H1 (cell line): Measurements from ENCODE around the gene ALOX5AP. TPM values are rescaled to one million over a fixed set of nuclear protein-coding genes. Genes with fewer than 3 reads are reported as not detected.

Experiments
- CTCF ChIA-PET: fragments of 300-600 bp; sonication (Branson Sonifier 250); formaldehyde crosslinking; loops from one replicate; lab custom pipeline; 2021; ENCODE audit not compliant: partially characterized antibody; lab: Charles Lee
- POLR2A ChIA-PET: fragments of 300-600 bp; sonication (Branson Sonifier 250); formaldehyde crosslinking; loops from one replicate; lab custom pipeline; 2021; ENCODE audit warnings: inconsistent platforms; ENCODE audit not compliant: partially characterized antibody; lab: Charles Lee
- DNase-seq, 2 experiments: peaks; one replicate each; pipeline versions ENCODE4 v3.0.0 to v3.0.0-alpha.2; 2010 to 2022; ENCODE audit warnings: low spot score in 2 of 2, low read depth in 1 of 2, mixed read lengths in 1 of 2
- FAIRE-seq: peaks from 2 replicates; lab custom pipeline; 2011; peaks lifted over from hg19 to GRCh38; lab: Jason Lieb, UNC
- H2AFZ ChIP-seq: 2 replicates; pipeline ENCODE4 v1.8.1; 2012; ENCODE audit warnings: low read length, inconsistent platforms
- H2AK5ac ChIP-seq: 2 replicates; pipeline ENCODE4 v1.6.1; 2013; ENCODE audit warnings: low read depth, low read length
- H2BK120ac ChIP-seq: replicated peaks from 2 replicates; pipeline ENCODE3; 2013; ENCODE audit warnings: low read depth, low read length, inconsistent platforms
- H2BK12ac ChIP-seq: 2 replicates; pipeline ENCODE4 v1.6.1; 2013; ENCODE audit warnings: low read depth, low read length
- H2BK15ac ChIP-seq: 2 replicates; pipeline ENCODE4 v1.6.1; 2013; ENCODE audit warnings: low read length
- H2BK20ac ChIP-seq: 2 replicates; pipeline ENCODE4 v1.6.1; 2013; ENCODE audit warnings: low read length
- H2BK5ac ChIP-seq: 2 replicates; pipeline ENCODE4 v1.6.1; 2013; ENCODE audit warnings: low read depth, low read length
- H3K14ac ChIP-seq: 2 replicates; pipeline ENCODE4 v1.6.1; 2013; ENCODE audit warnings: inconsistent platforms; ENCODE audit not compliant: insufficient read length
- H3K18ac ChIP-seq: 2 replicates; pipeline ENCODE4 v1.6.1; 2013; ENCODE audit warnings: low read length; ENCODE audit errors: extremely low read depth
- H3K23ac ChIP-seq: 2 replicates; pipeline ENCODE4 v1.6.1; 2013; ENCODE audit warnings: inconsistent platforms; ENCODE audit not compliant: insufficient read length
- H3K23me2 ChIP-seq: 2 replicates; pipeline ENCODE4 v1.6.1; 2013; ENCODE audit warnings: low read depth, low read length
- H3K27ac ChIP-seq: 2 replicates; pipeline ENCODE4 v1.6.1; 2011; ENCODE audit warnings: low read depth, low read length, inconsistent platforms
- H3K27me3 ChIP-seq, 4 experiments: replicated peaks in 1 of 4; 1 replicate in 1 of 4; 2 replicates in 3 of 4; pipeline versions ENCODE4 v1.6.1 to v1.8.1; 2011 to 2013; ENCODE audit warnings: low read length in 3 of 4, mild to moderate bottlenecking in 3 of 4, inconsistent platforms in 2 of 4, mixed read lengths in 2 of 4, moderate library complexity in 1 of 4; ENCODE audit not compliant: control insufficient read depth in 3 of 4, insufficient read depth in 3 of 4; ENCODE audit errors: extremely low read depth in 1 of 4
- H3K36me3 ChIP-seq, 4 experiments: 2 replicates each; pipeline versions ENCODE4 v1.6.1 to v1.8.1; 2011 to 2013; ENCODE audit warnings: mild to moderate bottlenecking in 4 of 4, low read length in 3 of 4, moderate library complexity in 2 of 4, control low read depth in 1 of 4, inconsistent platforms in 1 of 4; ENCODE audit not compliant: insufficient read depth in 4 of 4, control insufficient read depth in 2 of 4
- H3K4ac ChIP-seq: replicated peaks from 2 replicates; pipeline ENCODE3; 2013; ENCODE audit warnings: low read length, low read depth, mixed read lengths, inconsistent platforms; ENCODE audit not compliant: insufficient read length
- H3K4me1 ChIP-seq, 4 experiments: replicated peaks in 1 of 4; 1 replicate in 1 of 4; 2 replicates in 3 of 4; pipeline versions ENCODE4 v1.6.1 to v1.8.1; 2011 to 2013; ENCODE audit warnings: low read length in 3 of 4, inconsistent platforms in 2 of 4, mixed read lengths in 1 of 4; ENCODE audit not compliant: insufficient read depth in 4 of 4, control insufficient read depth in 3 of 4
- H3K4me2 ChIP-seq, 2 experiments: 2 replicates each; pipeline versions ENCODE4 v1.6.1 to v1.8.1; 2011 to 2013; ENCODE audit warnings: low read depth in 2 of 2, low read length in 2 of 2, control low read depth in 1 of 2, inconsistent platforms in 1 of 2, mild to moderate bottlenecking in 1 of 2; ENCODE audit not compliant: insufficient read depth in 1 of 2
- H3K4me3 ChIP-seq, 4 experiments: fragments of 200-600, 300-600 bp in 1 of 4; sonication (generic), shearing (Covaris generic), sonication (Bioruptor Twin) in 1 of 4; 2 replicates each; pipeline versions ENCODE4 v1.5.1 to v1.8.1; 2011 to 2016; ENCODE audit warnings: low read length in 4 of 4, low read depth in 3 of 4, control low read depth in 2 of 4, inconsistent platforms in 2 of 4, mild to moderate bottlenecking in 2 of 4, mixed read lengths in 1 of 4, moderate library complexity in 1 of 4; ENCODE audit not compliant: insufficient read depth in 2 of 4; ENCODE audit errors: extremely low read depth in 1 of 4
- H3K56ac ChIP-seq: replicated peaks from 2 replicates; pipeline ENCODE3; 2013; ENCODE audit warnings: low read depth, mild to moderate bottlenecking, mixed read lengths, low read length, inconsistent platforms; ENCODE audit not compliant: insufficient read length
- H3K79me1 ChIP-seq: 2 replicates; pipeline ENCODE4 v1.6.1; 2013; ENCODE audit warnings: low read depth, low read length, control low read depth
- H3K79me2 ChIP-seq, 2 experiments: 2 replicates each; pipeline versions ENCODE4 v1.6.1 to v1.8.1; 2012 to 2013; ENCODE audit warnings: low read length in 2 of 2, mild to moderate bottlenecking in 2 of 2, inconsistent platforms in 1 of 2; ENCODE audit not compliant: insufficient read depth in 2 of 2, control insufficient read depth in 1 of 2
- H3K9ac ChIP-seq, 4 experiments: replicated peaks in 1 of 4; 1 replicate in 1 of 4; 2 replicates in 3 of 4; pipeline versions ENCODE4 v1.6.1 to v1.8.1; 2011 to 2013; ENCODE audit warnings: low read depth in 3 of 4, low read length in 3 of 4, control low read depth in 2 of 4, mild to moderate bottlenecking in 2 of 4, moderate library complexity in 2 of 4, inconsistent platforms in 1 of 4; ENCODE audit errors: extremely low read depth in 1 of 4
- H3K9me3 ChIP-seq, 2 experiments: 2 replicates each; pipeline versions ENCODE4 v1.6.1 to v1.8.1; 2012 to 2013; ENCODE audit warnings: mild to moderate bottlenecking in 2 of 2, moderate library complexity in 2 of 2, control low read depth in 1 of 2, inconsistent platforms in 1 of 2, low read depth in 1 of 2, low read length in 1 of 2, mixed read lengths in 1 of 2; ENCODE audit not compliant: insufficient read depth in 2 of 2
- H4K20me1 ChIP-seq, 2 experiments: replicated peaks in 1 of 2; 2 replicates each; pipeline versions ENCODE3 to v1.8.1; 2011 to 2013; ENCODE audit warnings: inconsistent platforms in 2 of 2, low read length in 2 of 2, mild to moderate bottlenecking in 1 of 2; ENCODE audit not compliant: insufficient read depth in 2 of 2, control insufficient read depth in 1 of 2
- H4K5ac ChIP-seq: 2 replicates; pipeline ENCODE4 v1.6.1; 2013; ENCODE audit warnings: low read length, low read depth, mixed read lengths, inconsistent platforms; ENCODE audit not compliant: insufficient read length
- H4K8ac ChIP-seq: 2 replicates; pipeline ENCODE4 v1.8.0; 2013; ENCODE audit warnings: mild to moderate bottlenecking, moderate library complexity, low read length, inconsistent platforms; ENCODE audit not compliant: insufficient read depth; ENCODE audit errors: extremely low read depth
- H4K91ac ChIP-seq: replicated peaks from 2 replicates; pipeline ENCODE3; 2013; ENCODE audit warnings: low read length, mixed read lengths, inconsistent platforms; ENCODE audit not compliant: insufficient read length
- EZH2 ChIP-seq: fragments of 200-600 bp; sonication (generic); IDR thresholded peaks from 2 replicates; pipeline ENCODE4 v1.7.1; 2012; ENCODE audit warnings: low read depth, mild to moderate bottlenecking, moderate library complexity, low read length, inconsistent platforms; ENCODE audit not compliant: severe bottlenecking
- KDM1A ChIP-seq: fragments of 200-600, 300-600 bp; sonication (generic); IDR thresholded peaks from 2 replicates; pipeline ENCODE4 v1.7.1; 2016; ENCODE audit warnings: mild to moderate bottlenecking, low read length, borderline replicate concordance
- NRF1 ChIP-seq: IDR thresholded peaks from 2 replicates; pipeline ENCODE4 v1.6.1; 2011; ENCODE audit warnings: mild to moderate bottlenecking, low read depth, low read length, improper control_type of control experiment
- SP1 ChIP-seq: IDR thresholded peaks from 2 replicates; pipeline ENCODE4 v1.6.1; 2011; ENCODE audit warnings: low read depth, low read length
- TAF7 ChIP-seq: optimal IDR thresholded peaks from 2 replicates; pipeline ENCODE3; 2011; ENCODE audit warnings: low read depth, mild to moderate bottlenecking, inconsistent platforms, low read length, moderate library complexity, borderline replicate concordance
- ZNF274 ChIP-seq: IDR thresholded peaks from 2 replicates; pipeline ENCODE4 v1.7.0; 2012; ENCODE audit warnings: low read length, borderline replicate concordance; ENCODE audit errors: extremely low read depth
- WGBS, 2 experiments: shearing (Covaris generic) in 1 of 2; methylation state at CpG; one replicate each; pipeline versions ENCODE4 v1.1.6 to v1.1.7; 2013 to 2015; ENCODE audit warnings: low lambda C conversion rate in 2 of 2, mixed read lengths in 2 of 2, inconsistent platforms in 1 of 2, low coverage in 1 of 2, missing lambda C conversion rate in 1 of 2; ENCODE audit not compliant: insufficient replicate concordance in 2 of 2, insufficient coverage in 1 of 2, insufficient read length in 1 of 2; ENCODE audit errors: extremely low coverage in 1 of 2, missing lambda C conversion rate in 1 of 2; 5-methylcytosine and 5-hydroxymethylcytosine counted together
- polyA plus RNA-seq, 7 experiments: library from polyadenylated mRNA; depleted of rRNA in 3 of 7; stranded (reverse) in 5 of 7; unstranded in 2 of 7; fragments of >200 nt in 5 of 7; fragments of 200-250 nt in 2 of 7; gene quantifications; 1 replicate in 5 of 7; 2 replicates in 1 of 7; 4 replicates in 1 of 7; pipeline versions ENCODE4 v1.2.1 to v1.2.3, GENCODE V29; 2011 to 2013; ENCODE audit warnings: missing spikeins in 2 of 7, mixed read lengths in 2 of 7
- total RNA-seq: library from RNA; stranded (reverse); fragmentation: NEBNext Ultra II Directional; extraction: Animal tissue kit (Norgen Biotek cat#: 25700); gene quantifications from 2 replicates; pipeline ENCODE4 v1.2.1, GENCODE V29; 2021
- TF ChIP-seq, protein P1 (sequence below), 3 experiments: IDR thresholded peaks; 1 replicate in 2 of 3; 2 replicates in 1 of 3; pipeline versions ENCODE4 v1.5.1 to v1.6.1; 2011; ENCODE audit warnings: low read length in 3 of 3, mild to moderate bottlenecking in 3 of 3, inconsistent platforms in 2 of 3, low read depth in 1 of 3, moderate library complexity in 1 of 3; ENCODE audit not compliant: insufficient read depth in 1 of 3; ENCODE audit errors: control extremely low read depth in 1 of 3

ALOX5AP gene
- total and polyA plus RNA-seq, 2 of the 8 experiments (the other 6 are each of a cell fraction or from before 2014, with no cell fraction given), result not detected

DNA sequence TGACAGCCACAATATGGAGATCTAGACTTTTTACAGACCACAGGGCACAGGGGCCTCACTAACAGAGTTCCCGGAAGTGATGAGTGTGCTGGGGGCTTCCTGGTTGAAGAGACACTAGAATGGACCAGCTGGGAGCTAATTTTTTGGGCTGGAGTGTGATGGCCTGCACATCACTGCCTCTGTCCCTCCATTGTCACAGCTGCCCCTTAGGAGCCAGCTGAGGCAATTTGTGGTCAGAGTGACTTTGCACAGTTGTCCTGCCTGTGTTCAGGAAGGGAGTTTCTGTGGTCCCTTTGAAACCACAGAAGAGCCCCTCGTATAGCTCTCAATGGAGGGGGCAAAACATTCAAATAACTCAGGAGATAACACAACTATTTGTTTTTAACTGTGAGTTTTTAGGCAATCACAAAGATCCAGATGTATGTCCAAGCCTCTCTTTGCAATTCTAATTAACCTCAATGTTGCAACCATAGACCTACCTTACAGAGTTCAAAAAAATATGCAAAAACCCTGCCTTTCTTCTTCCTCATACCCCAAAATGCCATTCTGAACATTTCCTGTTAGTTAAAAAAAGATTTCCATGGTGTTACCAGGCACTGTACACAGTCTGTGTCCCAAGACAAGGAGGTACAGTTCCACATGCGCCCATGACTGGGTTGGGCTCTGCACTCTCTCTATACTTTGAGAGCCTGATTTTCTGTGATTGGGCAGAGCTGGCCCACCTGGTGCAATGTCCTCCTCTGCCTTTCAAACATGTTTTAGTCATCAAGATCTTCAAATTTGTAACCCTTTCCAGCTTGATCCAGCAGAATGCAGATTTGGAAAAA lies 2.4 kb downstream of the ALOX5AP start:
- WGBS, 2 experiments, result 87% methylated on average over 3 of the region's 3 CpGs; no CpG with 5 or more reads in 1 of the 2 experiments
- DNase-seq (no peak), FAIRE-seq (no peak)
- Histone ChIP-seq H3K23ac (no peak overlapping the region), H3K18ac (no peak overlapping the region), H3K4ac (no peak overlapping the region), H3K4me3 (no peak overlapping the region), H3K27ac (no peak overlapping the region), H3K56ac (no peak overlapping the region), H4K91ac (no peak overlapping the region), H2BK20ac (no peak overlapping the region), H3K23me2 (no peaks in the 10 kb centered on the region), H3K79me1 (no peaks in the 10 kb centered on the region), H2BK5ac (no peak overlapping the region), H4K20me1 (no peaks in the 10 kb centered on the region), H3K36me3 (no peaks in the 10 kb centered on the region), H4K5ac (no peak overlapping the region), H2AK5ac (no peak overlapping the region), H2BK120ac (no peak overlapping the region), H3K14ac (no peak overlapping the region), H2BK15ac (no peak overlapping the region), H3K4me1 (peaks cover 0 to 3% (median 1%) of the 10 kb centered on the region in 4 experiments; a peak in 2 of 7 replicates), H2BK12ac (no peak overlapping the region), H3K27me3 (no peaks in the 10 kb centered on the region), H2AFZ (peak overlapping the region; percentile 92), H3K9ac (no peak overlapping the region), H4K8ac (no peak overlapping the region), H3K79me2 (no peaks in the 10 kb centered on the region), H3K4me2 (no peak overlapping the region), H3K9me3 (no peaks in the 10 kb centered on the region)
- POLR2A ChIA-PET, result no interaction called here
- CTCF ChIA-PET, result interaction anchor here (0.7 to 1.7 kb wide), 5 partner anchors 38 to 155 kb away, joined by 3 to 4 read pairs (median 4); no protein-coding TSS in a partner anchor
- TF ChIP-seq, protein P1, sequence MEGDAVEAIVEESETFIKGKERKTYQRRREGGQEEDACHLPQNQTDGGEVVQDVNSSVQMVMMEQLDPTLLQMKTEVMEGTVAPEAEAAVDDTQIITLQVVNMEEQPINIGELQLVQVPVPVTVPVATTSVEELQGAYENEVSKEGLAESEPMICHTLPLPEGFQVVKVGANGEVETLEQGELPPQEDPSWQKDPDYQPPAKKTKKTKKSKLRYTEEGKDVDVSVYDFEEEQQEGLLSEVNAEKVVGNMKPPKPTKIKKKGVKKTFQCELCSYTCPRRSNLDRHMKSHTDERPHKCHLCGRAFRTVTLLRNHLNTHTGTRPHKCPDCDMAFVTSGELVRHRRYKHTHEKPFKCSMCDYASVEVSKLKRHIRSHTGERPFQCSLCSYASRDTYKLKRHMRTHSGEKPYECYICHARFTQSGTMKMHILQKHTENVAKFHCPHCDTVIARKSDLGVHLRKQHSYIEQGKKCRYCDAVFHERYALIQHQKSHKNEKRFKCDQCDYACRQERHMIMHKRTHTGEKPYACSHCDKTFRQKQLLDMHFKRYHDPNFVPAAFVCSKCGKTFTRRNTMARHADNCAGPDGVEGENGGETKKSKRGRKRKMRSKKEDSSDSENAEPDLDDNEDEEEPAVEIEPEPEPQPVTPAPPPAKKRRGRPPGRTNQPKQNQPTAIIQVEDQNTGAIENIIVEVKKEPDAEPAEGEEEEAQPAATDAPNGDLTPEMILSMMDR (IDR thresholded peaks at IDR 0.05; ENCODE audit: control extremely low read depth in 1 of 3, insufficient read depth in 1 of 3, low read depth in 1 of 3, low read length in 3 of 3), result no peak
- no peak for TF ChIP-seq NRF1
- TF ChIP-seq KDM1A, result no peak
- TF ChIP-seq EZH2, result no peak
- no peak for TF ChIP-seq TAF7
- TF ChIP-seq SP1, result no peak
- no peak for TF ChIP-seq ZNF274
